Measurements from ENCODE around the gene PPIG.

GRCh38 chr2:169641464-169641863, 57.3 kb downstream of the PPIG start:
- TF ChIP-seq EZH2phosphoT487 (IDR thresholded peaks at IDR 0.05; ENCODE audit: borderline replicate concordance, low read length) (no peak), EZH2 (IDR thresholded peaks at IDR 0.05; ENCODE audit: low read length, unreplicated experiment) (no peak)
- TF ChIP-seq, protein P1, sequence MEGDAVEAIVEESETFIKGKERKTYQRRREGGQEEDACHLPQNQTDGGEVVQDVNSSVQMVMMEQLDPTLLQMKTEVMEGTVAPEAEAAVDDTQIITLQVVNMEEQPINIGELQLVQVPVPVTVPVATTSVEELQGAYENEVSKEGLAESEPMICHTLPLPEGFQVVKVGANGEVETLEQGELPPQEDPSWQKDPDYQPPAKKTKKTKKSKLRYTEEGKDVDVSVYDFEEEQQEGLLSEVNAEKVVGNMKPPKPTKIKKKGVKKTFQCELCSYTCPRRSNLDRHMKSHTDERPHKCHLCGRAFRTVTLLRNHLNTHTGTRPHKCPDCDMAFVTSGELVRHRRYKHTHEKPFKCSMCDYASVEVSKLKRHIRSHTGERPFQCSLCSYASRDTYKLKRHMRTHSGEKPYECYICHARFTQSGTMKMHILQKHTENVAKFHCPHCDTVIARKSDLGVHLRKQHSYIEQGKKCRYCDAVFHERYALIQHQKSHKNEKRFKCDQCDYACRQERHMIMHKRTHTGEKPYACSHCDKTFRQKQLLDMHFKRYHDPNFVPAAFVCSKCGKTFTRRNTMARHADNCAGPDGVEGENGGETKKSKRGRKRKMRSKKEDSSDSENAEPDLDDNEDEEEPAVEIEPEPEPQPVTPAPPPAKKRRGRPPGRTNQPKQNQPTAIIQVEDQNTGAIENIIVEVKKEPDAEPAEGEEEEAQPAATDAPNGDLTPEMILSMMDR (conservative IDR thresholded peaks at IDR 0.05; ENCODE audit: low read depth, low read length): no peak
